Inflammatory macrophage (primary cell): ENCODE data around the gene ERCC2.
A peak's percentile ranks its signal among the peaks of the same experiment; 100 is the strongest.
"Not testable (repeated sequence)": the region's sequence is repeated elsewhere in the genome, so short reads cannot be mapped to it uniquely, and the experiment has no call there.

ENCODE experiments used
- DNase-seq, 2 donors: peaks; one replicate each; pipeline ENCODE4 v3.0.0-alpha.2; 2020 to 2022

ERCC2 gene

GRCh38 chr19:45333609-45334303 lies 36.6 kb downstream of the ERCC2 start:
- DNase-seq, result peak in 1 of 2 donors; percentile 33

GRCh38 chr19:45331411-45331810 lies 39.0 kb downstream of the ERCC2 start:
- no peak for DNase-seq

GRCh38 chr19:45327404-45328143 lies 42.8 kb downstream of the ERCC2 start:
- DNase-seq, result no peak

- DNase-seq, result no peak
These were observed 45.9 kb downstream of the ERCC2 start for GRCh38 chr19:45324349-45324907.

- no peak for DNase-seq
These were observed 46.7 kb downstream of the ERCC2 start for GRCh38 chr19:45323671-45324081.

- no peak for DNase-seq
These were observed 47.6 kb downstream of the ERCC2 start, which contains the start of gene CKM for GRCh38 chr19:45322744-45323281. TSS of gene CKM (minus strand) at chr19:45322875. CDS start at chr19:45319713, 3,162 bp downstream.

GRCh38 chr19:45322311-45322710 lies 48.1 kb downstream of the ERCC2 start:
- no peak for DNase-seq

- DNase-seq, result no peak
These were observed 48.5 kb downstream of the ERCC2 start for GRCh38 chr19:45321848-45322247.

GRCh38 chr19:45320997-45321775 lies 49.2 kb downstream of the ERCC2 start:
- DNase-seq, result no peak

- no peak for DNase-seq
These were observed 55.1 kb downstream of the ERCC2 start for GRCh38 chr19:45315304-45315703.

GRCh38 chr19:45314708-45315245 lies 55.6 kb downstream of the ERCC2 start:
- no peak for DNase-seq

- not testable (repeated sequence) for DNase-seq
These were observed 58.1 kb downstream of the ERCC2 start for GRCh38 chr19:45312285-45312684.

GRCh38 chr19:45311621-45312020 lies 58.8 kb downstream of the ERCC2 start:
- peak; percentile 38 to 53 for DNase-seq

- DNase-seq, result not testable (repeated sequence)
These were observed 61.1 kb downstream of the ERCC2 start for GRCh38 chr19:45309322-45309721.

GRCh38 chr19:45307361-45307760 lies 63.0 kb downstream of the ERCC2 start:
- DNase-seq, result no peak

- no peak for DNase-seq
These were observed 63.8 kb downstream of the ERCC2 start for GRCh38 chr19:45306518-45307027.

- DNase-seq, result no peak
These were observed 64.3 kb downstream of the ERCC2 start for GRCh38 chr19:45306040-45306439.

GRCh38 chr19:45305421-45305820 lies 65.0 kb downstream of the ERCC2 start:
- DNase-seq, result no peak

- no peak for DNase-seq
These were observed 65.4 kb downstream of the ERCC2 start for GRCh38 chr19:45305007-45305406.

GRCh38 chr19:45304141-45304926 lies 66.0 kb downstream of the ERCC2 start:
- no peak for DNase-seq
